IMR-90 (cell line): ENCODE measurements around the gene FRMPD4. TPM values are rescaled to one million over a fixed set of nuclear protein-coding genes. Genes with fewer than 3 reads are reported as not detected.

Experiments
- ATAC-seq: fragments of 200-7000 bp; cut with Tn5 transposase; 2 replicates; pipeline ENCODE4 v1.9.1; 2020; ENCODE audit warnings: low read depth, mild to moderate bottlenecking, moderate library complexity
- BruUV-seq: library from RNA; stranded (reverse); fragments of 400-500 nt; replicated peaks from 2 replicates; lab custom pipeline; 2021; lab: Mats Ljungman, UMichigan
- CTCF ChIA-PET: fragments of 300-600 bp; formaldehyde crosslinking; extraction: SDS; loops from one replicate; lab custom pipeline; 2021; ENCODE audit warnings: antibody characterized with exemption; lab: Yijun Ruan, JAX
- POLR2A ChIA-PET: fragments of 300-600 bp; sonication (Branson Sonifier 250); formaldehyde crosslinking; loops from one replicate; lab custom pipeline; 2022; ENCODE audit warnings: antibody characterized with exemption; ENCODE audit not compliant: unreplicated experiment; lab: Charles Lee
- DNase-seq: peaks from one replicate; pipeline ENCODE4 v3.0.0; 2013
- H2AFZ ChIP-seq: replicated peaks from 2 replicates; pipeline ENCODE3; 2013; ENCODE audit warnings: low read length, mild to moderate bottlenecking; ENCODE audit not compliant: poor library complexity
- H2AK5ac ChIP-seq: 2 replicates; pipeline ENCODE4 v1.6.1; 2013; ENCODE audit warnings: low read depth, low read length, inconsistent platforms
- H2AK9ac ChIP-seq: replicated peaks from 2 replicates; pipeline ENCODE3; 2013; ENCODE audit warnings: mild to moderate bottlenecking, low read depth, low read length, moderate library complexity; ENCODE audit not compliant: poor library complexity
- H2BK120ac ChIP-seq: 2 replicates; pipeline ENCODE4 v1.6.1; 2013; ENCODE audit warnings: low read depth, low read length, inconsistent platforms
- H2BK15ac ChIP-seq: 3 replicates; pipeline ENCODE4 v1.6.1; 2013; ENCODE audit warnings: low read depth, low read length, inconsistent platforms
- H2BK20ac ChIP-seq: 2 replicates; pipeline ENCODE4 v1.6.1; 2013; ENCODE audit warnings: low read depth, mild to moderate bottlenecking, inconsistent platforms, low read length, moderate library complexity
- H2BK5ac ChIP-seq: 2 replicates; pipeline ENCODE4 v1.6.1; 2013; ENCODE audit warnings: mild to moderate bottlenecking, low read depth, low read length, inconsistent platforms; ENCODE audit not compliant: poor library complexity, severe bottlenecking
- H3K14ac ChIP-seq: replicated peaks from 2 replicates; pipeline ENCODE4 v1.6.1; 2013; ENCODE audit warnings: low read depth, low read length, inconsistent platforms
- H3K18ac ChIP-seq: 2 replicates; pipeline ENCODE4 v1.6.1; 2013; ENCODE audit warnings: low read depth, low read length, control low read depth
- H3K23ac ChIP-seq: 2 replicates; pipeline ENCODE4 v1.6.1; 2013; ENCODE audit warnings: low read depth, low read length, inconsistent platforms
- H3K27ac ChIP-seq: 2 replicates; pipeline ENCODE4 v1.5.1; 2013; ENCODE audit warnings: mild to moderate bottlenecking, control low read depth, low read length; ENCODE audit not compliant: insufficient read depth
- H3K27me3 ChIP-seq: 2 replicates; pipeline ENCODE4 v1.6.1; 2013; ENCODE audit warnings: low read length; ENCODE audit not compliant: control insufficient read depth, insufficient read depth
- H3K36me3 ChIP-seq: 2 replicates; pipeline ENCODE4 v1.6.1; 2013; ENCODE audit warnings: low read length, mixed read lengths; ENCODE audit not compliant: control insufficient read depth, insufficient read depth
- H3K4ac ChIP-seq: 2 replicates; pipeline ENCODE4 v1.6.1; 2013; ENCODE audit warnings: low read depth, low read length, inconsistent platforms
- H3K4me1 ChIP-seq: 2 replicates; pipeline ENCODE4 v1.6.1; 2013; ENCODE audit warnings: low read length, mixed read lengths; ENCODE audit not compliant: control insufficient read depth, insufficient read depth
- H3K4me2 ChIP-seq: 2 replicates; pipeline ENCODE4 v1.6.1; 2013; ENCODE audit warnings: low read depth, mild to moderate bottlenecking, control low read depth, low read length, moderate library complexity
- H3K4me3 ChIP-seq: 2 replicates; pipeline ENCODE4 v1.5.1; 2013; ENCODE audit warnings: low read depth, mild to moderate bottlenecking, control low read depth, low read length, moderate library complexity; ENCODE audit not compliant: insufficient read depth
- H3K56ac ChIP-seq: 2 replicates; pipeline ENCODE4 v1.6.1; 2013; ENCODE audit warnings: low read length, inconsistent platforms; ENCODE audit not compliant: insufficient read depth; ENCODE audit errors: extremely low read depth
- H3K79me1 ChIP-seq, 2 experiments: 2 replicates each; pipeline ENCODE4 v1.6.1; 2013; ENCODE audit warnings: low read length in 2 of 2, inconsistent platforms in 1 of 2, low read depth in 1 of 2
- H3K9ac ChIP-seq: 2 replicates; pipeline ENCODE4 v1.6.1; 2013; ENCODE audit warnings: low read depth, low read length, control low read depth
- H3K9me1 ChIP-seq: 2 replicates; pipeline ENCODE4 v1.6.1; 2013; ENCODE audit warnings: low read length, inconsistent platforms; ENCODE audit not compliant: insufficient read depth
- H3K9me3 ChIP-seq: 2 replicates; pipeline ENCODE4 v1.6.1; 2013; ENCODE audit warnings: low read length; ENCODE audit not compliant: control insufficient read depth, insufficient read depth
- H4K20me1 ChIP-seq: 2 replicates; pipeline ENCODE4 v1.6.1; 2013; ENCODE audit warnings: low read length, inconsistent platforms; ENCODE audit not compliant: insufficient read depth
- H4K5ac ChIP-seq: 2 replicates; pipeline ENCODE4 v1.6.1; 2013; ENCODE audit warnings: mild to moderate bottlenecking, low read depth, low read length, control low read depth
- H4K8ac ChIP-seq, 2 experiments: 2 replicates each; pipeline ENCODE4 v1.6.1; 2013; ENCODE audit warnings: low read depth in 2 of 2, low read length in 2 of 2, control low read depth in 1 of 2, inconsistent platforms in 1 of 2
- H4K91ac ChIP-seq: 2 replicates; pipeline ENCODE4 v1.6.1; 2013; ENCODE audit warnings: low read depth, low read length, inconsistent platforms; ENCODE audit not compliant: insufficient read depth
- FOS ChIP-seq: fragments of 150-350 bp; IDR thresholded peaks from 2 replicates; pipeline ENCODE4 v1.6.1; 2016; ENCODE audit warnings: low read depth, low read length
- MAZ ChIP-seq: IDR thresholded peaks from 2 replicates; pipeline ENCODE4 v1.6.1; 2012; ENCODE audit warnings: low read depth, mild to moderate bottlenecking, low read length, improper control_type of control experiment, moderate library complexity, borderline replicate concordance
- MXI1 ChIP-seq: IDR thresholded peaks from 2 replicates; pipeline ENCODE4 v1.6.1; 2012; ENCODE audit warnings: low read depth, mild to moderate bottlenecking, low read length, moderate library complexity, borderline replicate concordance
- RAD21 ChIP-seq: IDR thresholded peaks from 2 replicates; pipeline ENCODE4 v1.6.1; 2012; ENCODE audit warnings: low read length, improper control_type of control experiment
- WGBS, 2 experiments: methylation state at CpG; one replicate each; pipeline versions ENCODE4 v1.1.5 to v1.1.7; 2013; ENCODE audit warnings: missing lambda C conversion rate in 2 of 2; ENCODE audit not compliant: insufficient read length in 1 of 2; ENCODE audit errors: extremely low coverage in 2 of 2; 5-methylcytosine and 5-hydroxymethylcytosine counted together
- dilution Hi-C: fragments of 300-500 bp; cut with HindIII; formaldehyde crosslinking; loops from one replicate; pipeline ENCODE4 v1.14.3; 2018; ENCODE audit warnings: low sequenced_read_pairs; ENCODE audit not compliant: unreplicated experiment
- in situ Hi-C: fragments of 300-500 bp; cut with MboI; formaldehyde crosslinking; loops from 3 replicates; pipeline ENCODE4 v1.14.3; 2019; ENCODE audit warnings: low sequenced_read_pairs, inconsistent platforms, mixed read lengths
- intact Hi-C: fragments of 100-400 bp; cut with micrococcal nuclease; formaldehyde crosslinking; loops from 2 replicates; pipeline ENCODE4 v1.10.0; 2022
- polyA plus RNA-seq, 3 experiments: library from polyadenylated mRNA; depleted of rRNA; stranded (reverse); fragments of >200 nt; gene quantifications; 2 replicates each; pipeline ENCODE4 v1.2.3, GENCODE V29; 2012; ENCODE audit warnings: low replicate concordance in 1 of 3
- total RNA-seq: library from RNA; depleted of rRNA; stranded (reverse); fragments of >200 nt; gene quantifications from 2 replicates; pipeline ENCODE4 v1.2.3, GENCODE V29; 2012
- TF ChIP-seq, protein P1 (sequence below): conservative IDR thresholded peaks from 2 replicates; pipeline ENCODE4 v1.5.1; 2012; ENCODE audit warnings: mild to moderate bottlenecking, low read depth, low read length, improper control_type of control experiment

The FRMPD4 gene
- total and polyA plus RNA-seq, 2 of the 4 experiments (the other 2 are of a cell fraction), result 0.53 to 1.1 TPM

- intact Hi-C loops (no loop called here), dilution Hi-C loops (no loop called here), in situ Hi-C loops (no loop called here)
- DNase-seq, result no peak
- H3K4me3 ChIP-seq, result no peak overlapping the region
- no peak overlapping the region for H3K56ac ChIP-seq
- no peak for ATAC-seq
- no peak overlapping the region for H2BK120ac ChIP-seq
- H2AK5ac ChIP-seq, result no peak overlapping the region
- H3K23ac ChIP-seq, result no peak overlapping the region
- WGBS, 2 experiments, result no CpG with 5 or more reads among the region's 2 CpGs
- no peaks in the 10 kb centered on the region for H3K36me3 ChIP-seq
- H3K79me1 ChIP-seq, result no peaks in the 10 kb centered on the region
- no peak overlapping the region for H4K5ac ChIP-seq
- H3K9ac ChIP-seq, result no peak overlapping the region
- no peak overlapping the region for H2BK5ac ChIP-seq
- ChIA-PET POLR2A (no interaction called here), CTCF (no interaction called here)
- H3K18ac ChIP-seq, result no peak overlapping the region
- H3K14ac ChIP-seq, result no peak overlapping the region
- H2AK9ac ChIP-seq, result no peak overlapping the region
- no peaks in the 10 kb centered on the region for H3K27me3 ChIP-seq
- H3K27ac ChIP-seq, result no peak overlapping the region
- no peaks in the 10 kb centered on the region; the same call in 1 of the 2 replicates for H3K4me1 ChIP-seq
- TF ChIP-seq FOS, result no peak
- TF ChIP-seq MAZ, result no peak
- TF ChIP-seq, protein P1, sequence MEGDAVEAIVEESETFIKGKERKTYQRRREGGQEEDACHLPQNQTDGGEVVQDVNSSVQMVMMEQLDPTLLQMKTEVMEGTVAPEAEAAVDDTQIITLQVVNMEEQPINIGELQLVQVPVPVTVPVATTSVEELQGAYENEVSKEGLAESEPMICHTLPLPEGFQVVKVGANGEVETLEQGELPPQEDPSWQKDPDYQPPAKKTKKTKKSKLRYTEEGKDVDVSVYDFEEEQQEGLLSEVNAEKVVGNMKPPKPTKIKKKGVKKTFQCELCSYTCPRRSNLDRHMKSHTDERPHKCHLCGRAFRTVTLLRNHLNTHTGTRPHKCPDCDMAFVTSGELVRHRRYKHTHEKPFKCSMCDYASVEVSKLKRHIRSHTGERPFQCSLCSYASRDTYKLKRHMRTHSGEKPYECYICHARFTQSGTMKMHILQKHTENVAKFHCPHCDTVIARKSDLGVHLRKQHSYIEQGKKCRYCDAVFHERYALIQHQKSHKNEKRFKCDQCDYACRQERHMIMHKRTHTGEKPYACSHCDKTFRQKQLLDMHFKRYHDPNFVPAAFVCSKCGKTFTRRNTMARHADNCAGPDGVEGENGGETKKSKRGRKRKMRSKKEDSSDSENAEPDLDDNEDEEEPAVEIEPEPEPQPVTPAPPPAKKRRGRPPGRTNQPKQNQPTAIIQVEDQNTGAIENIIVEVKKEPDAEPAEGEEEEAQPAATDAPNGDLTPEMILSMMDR, result peak; percentile 20; the same call in 1 of the 2 replicates
- no peak for TF ChIP-seq MXI1
- TF ChIP-seq RAD21, result no peak; the same call in 1 of the 2 replicates
- H4K20me1 ChIP-seq, result no peaks in the 10 kb centered on the region
- H3K9me1 ChIP-seq, result no peaks in the 10 kb centered on the region
- no peaks in the 10 kb centered on the region for H3K9me3 ChIP-seq
- H4K8ac ChIP-seq, result no peak overlapping the region
- no peak overlapping the region for H2BK20ac ChIP-seq
- no peak overlapping the region for H2BK15ac ChIP-seq
- H2AFZ ChIP-seq, result no peak overlapping the region
- BruUV-seq, result no TSS peak
- H3K4ac ChIP-seq, result no peak overlapping the region
- no peak overlapping the region for H3K4me2 ChIP-seq
- H4K91ac ChIP-seq, result no peak overlapping the region
Measured at GRCh38 chrX:12383196-12383595, 244.9 kb downstream of the FRMPD4 start.
